Prostate gland (tissue), 2 donors: Measurements from ENCODE around the gene TLR4. TPM values are rescaled to one million over a fixed set of nuclear protein-coding genes. Genes with fewer than 3 reads are reported as not detected.

Experiments used
- DNase-seq: peaks from one replicate; pipeline ENCODE4 v3.0.0-alpha.2; 2019; ENCODE audit warnings: low spot score
- H3K27ac ChIP-seq, 2 donors: fragments of 200-600 bp; sonication (generic); 2 replicates each; pipeline ENCODE4 v1.5.1; 2017 to 2019
- H3K27me3 ChIP-seq: fragments of 200-600 bp; sonication (generic); replicated peaks from 2 replicates; pipeline ENCODE4 v1.5.1; 2019; ENCODE audit not compliant: insufficient read depth
- H3K36me3 ChIP-seq, 2 donors: fragments of 200-600 bp; sonication (generic); 1 replicate in 1 of 2; 2 replicates in 1 of 2; pipeline versions ENCODE4 v1.5.1 to v1.8.1; 2017 to 2019
- H3K4me1 ChIP-seq: fragments of 200-600 bp; sonication (generic); replicated peaks from 2 replicates; pipeline ENCODE4 v1.5.1; 2019
- H3K4me3 ChIP-seq, 2 donors: fragments of 200-600 bp; sonication (generic); 2 replicates each; pipeline ENCODE4 v1.5.1; 2017 to 2019
- H3K9me3 ChIP-seq: fragments of 200-600 bp; sonication (generic); 2 replicates; pipeline ENCODE4 v1.5.1; 2017
- CTCF ChIP-seq, 4 experiments: fragments of 200-600 bp in 2 of 4; fragments of 450-650 bp in 2 of 4; sonication (generic) in 2 of 4; IDR thresholded peaks; 1 replicate in 3 of 4; 2 replicates in 1 of 4; pipeline ENCODE4 v1.5.1; 2016 to 2019; ENCODE audit warnings: antibody characterized with exemption in 4 of 4, mild to moderate bottlenecking in 2 of 4, moderate library complexity in 2 of 4
- POLR2A ChIP-seq: fragments of 450-650 bp; IDR thresholded peaks from one replicate; pipeline ENCODE4 v1.6.1; 2016; ENCODE audit warnings: antibody characterized with exemption, mild to moderate bottlenecking
- POLR2AphosphoS5 ChIP-seq: sonication (generic); formaldehyde crosslinking; IDR thresholded peaks from one replicate; pipeline ENCODE4 v1.6.1; 2017; ENCODE audit warnings: antibody characterized with exemption
- WGBS: methylation state at CpG from one replicate; pipeline ENCODE4 v1.1.5; 2018; 5-methylcytosine and 5-hydroxymethylcytosine counted together
- intact Hi-C: fragments of 100-400 bp; cut with DNase I; formaldehyde crosslinking; loops from one replicate; pipeline ENCODE4 v1.14.2; 2022
- total RNA-seq, 2 donors: library from RNA; depleted of rRNA; stranded (reverse); fragments of >200 nt; gene quantifications; one replicate each; pipeline ENCODE4 v1.1.0, GENCODE V29; 2016

TLR4 gene
- total RNA-seq, 2 donors from 2014 or later: 4.7 to 9.7 TPM

- no peak overlapping the region for H3K27ac ChIP-seq
- H3K4me3 ChIP-seq: no peak overlapping the region
- H3K9me3 ChIP-seq: no peaks in the 10 kb centered on the region
- H3K36me3 ChIP-seq: no peaks in the 10 kb centered on the region
- H3K4me1 ChIP-seq: no peaks in the 10 kb centered on the region
- DNase-seq: no peak
- 89% methylated on average over 6 of the region's 6 CpGs for WGBS
- TF ChIP-seq POLR2AphosphoS5 (no peak), POLR2A (no peak), CTCF (IDR thresholded peaks at IDR 0.05) (no peak)
- intact Hi-C loops: no loop called here
- no peaks in the 10 kb centered on the region for H3K27me3 ChIP-seq
These were observed 18.0 kb downstream of the TLR4 start for GRCh38 chr9:117722108-117722761.

- DNase-seq: no peak
- H3K9me3 ChIP-seq: no peaks in the 10 kb centered on the region
- no peak overlapping the region for H3K4me3 ChIP-seq
- 60% methylated on average over 3 of the region's 3 CpGs for WGBS
- no peaks in the 10 kb centered on the region for H3K4me1 ChIP-seq
- intact Hi-C loops: no loop called here
- no peak overlapping the region for H3K27ac ChIP-seq
- H3K36me3 ChIP-seq: no peaks in the 10 kb centered on the region
- H3K27me3 ChIP-seq: no peaks in the 10 kb centered on the region
- TF ChIP-seq CTCF (IDR thresholded peaks at IDR 0.05): no peak
- no peak for TF ChIP-seq POLR2A
- no peak for TF ChIP-seq POLR2AphosphoS5
These were observed 19.9 kb downstream of the TLR4 start for GRCh38 chr9:117723986-117724625.

- DNase-seq: no peak
- Histone ChIP-seq H3K36me3 (no peaks in the 10 kb centered on the region), H3K27ac (no peak overlapping the region), H3K4me3 (no peak overlapping the region), H3K9me3 (no peaks in the 10 kb centered on the region), H3K27me3 (no peaks in the 10 kb centered on the region), H3K4me1 (no peaks in the 10 kb centered on the region)
- intact Hi-C loops: no loop called here
- peak; percentile 18 for TF ChIP-seq POLR2AphosphoS5
- TF ChIP-seq POLR2A: no peak
- no peak for TF ChIP-seq CTCF (IDR thresholded peaks at IDR 0.05)
- WGBS: 60% methylated on average over 2 of the region's 2 CpGs
These were observed 21.3 kb downstream of the TLR4 start for GRCh38 chr9:117725426-117725887.

- Histone ChIP-seq H3K27ac (no peak overlapping the region), H3K36me3 (no peaks in the 10 kb centered on the region), H3K9me3 (no peaks in the 10 kb centered on the region), H3K27me3 (no peaks in the 10 kb centered on the region), H3K4me1 (no peaks in the 10 kb centered on the region), H3K4me3 (no peak overlapping the region)
- WGBS: 88% methylated on average over 2 of the region's 2 CpGs
- no peak for DNase-seq
- intact Hi-C loops: no loop called here
- TF ChIP-seq CTCF (IDR thresholded peaks at IDR 0.05) (no peak), POLR2AphosphoS5 (no peak), POLR2A (no peak)
These were observed 25.2 kb downstream of the TLR4 start for GRCh38 chr9:117729375-117729774.

- TF ChIP-seq CTCF (IDR thresholded peaks at IDR 0.05) (no peak), POLR2A (no peak), POLR2AphosphoS5 (no peak)
- H3K4me3 ChIP-seq: no peak overlapping the region
- 79% methylated on average over 6 of the region's 6 CpGs for WGBS
- H3K36me3 ChIP-seq: no peaks in the 10 kb centered on the region
- H3K9me3 ChIP-seq: no peaks in the 10 kb centered on the region
- H3K27ac ChIP-seq: no peak overlapping the region
- no peak for DNase-seq
- H3K4me1 ChIP-seq: no peaks in the 10 kb centered on the region
- intact Hi-C loops: no loop called here
- no peaks in the 10 kb centered on the region for H3K27me3 ChIP-seq
These were observed 28.3 kb downstream of the TLR4 start for GRCh38 chr9:117732494-117732893.
